Uterus (tissue), 4 donors: ENCODE data around the gene FERMT3. TPM values are rescaled to one million over a fixed set of nuclear protein-coding genes. Genes with fewer than 3 reads are reported as not detected.
A peak's percentile ranks its signal among the peaks of the same experiment; 100 is the strongest.

ENCODE experiments used
- DNase-seq, 2 donors: peaks; one replicate each; pipeline ENCODE4 v3.0.0-alpha.2; 2019 to 2020
- H3K27ac ChIP-seq, 2 donors: fragments of 200-600 bp; sonication (generic); 1 replicate in 1 of 2; 2 replicates in 1 of 2; pipeline ENCODE4 v1.5.1; 2016 to 2018
- H3K27me3 ChIP-seq, 2 donors: fragments of 200-600 bp; sonication (generic); one replicate each; pipeline ENCODE4 v1.5.1; 2018 to 2019; ENCODE audit warnings: control low read depth in 1 of 2
- H3K36me3 ChIP-seq, 2 donors: fragments of 200-600 bp; sonication (generic); one replicate each; pipeline ENCODE4 v1.5.1; 2019; ENCODE audit warnings: control low read depth in 1 of 2
- H3K4me1 ChIP-seq, 2 donors: fragments of 200-600 bp; sonication (generic); one replicate each; pipeline ENCODE4 v1.5.1; 2018 to 2019; ENCODE audit warnings: control low read depth in 1 of 2
- H3K4me3 ChIP-seq, 2 donors: fragments of 200-600 bp; sonication (generic); 1 replicate in 1 of 2; 2 replicates in 1 of 2; pipeline ENCODE4 v1.5.1; 2018 to 2019; ENCODE audit warnings: mild to moderate bottlenecking in 1 of 2
- H3K9me3 ChIP-seq, 2 donors: fragments of 200-600 bp; sonication (generic); one replicate each; pipeline ENCODE4 v1.5.1; 2019; ENCODE audit warnings: control low read depth in 1 of 2
- CTCF ChIP-seq, 4 experiments: fragments of 200-600 bp in 2 of 4; fragments of 450-650 bp in 2 of 4; sonication (generic) in 2 of 4; IDR thresholded peaks; one replicate each; pipeline ENCODE4 v1.5.1; 2016 to 2019; ENCODE audit warnings: antibody characterized with exemption in 4 of 4, mild to moderate bottlenecking in 2 of 4, moderate library complexity in 1 of 4
- POLR2A ChIP-seq, 2 donors: fragments of 450-650 bp; IDR thresholded peaks; one replicate each; pipeline ENCODE4 v1.6.1; 2016; ENCODE audit warnings: antibody characterized with exemption in 2 of 2, mild to moderate bottlenecking in 1 of 2, moderate library complexity in 1 of 2
- intact Hi-C: fragments of 100-400 bp; cut with DNase I; formaldehyde crosslinking; loops from one replicate; pipeline ENCODE4 v1.15.1; 2023; ENCODE audit warnings: low total_unique reads
- total RNA-seq, 4 donors: library from RNA; depleted of rRNA in 3 of 4; stranded (reverse); fragments of >200 nt in 3 of 4; gene quantifications; one replicate each; pipeline versions ENCODE4 v1.1.0 to v1.2.4, GENCODE V29; 2014 to 2023
- donor health status: DM: yes; HTN: yes; CAD: no.

FERMT3 gene
- total RNA-seq, 4 donors from 2014 or later, result 3.1 to 50.3 (median 9.3) TPM

- intact Hi-C loops, result no loop called here
- H3K27ac ChIP-seq, result no peak overlapping the region
- DNase-seq, result no peak
- TF ChIP-seq POLR2A (IDR thresholded peaks at IDR 0.05) (no peak), CTCF (IDR thresholded peaks at IDR 0.05) (no peak)
- H3K4me1 ChIP-seq, result no peaks in the 10 kb centered on the region
- H3K4me3 ChIP-seq, result no peak overlapping the region
- no peaks in the 10 kb centered on the region for H3K27me3 ChIP-seq
- no peaks in the 10 kb centered on the region for H3K9me3 ChIP-seq
- no peaks in the 10 kb centered on the region for H3K36me3 ChIP-seq
Observed at GRCh38 chr11:64173616-64174355, 32.7 kb upstream of the FERMT3 start.

- no peak for DNase-seq
- Histone ChIP-seq H3K9me3 (no peaks in the 10 kb centered on the region), H3K27me3 (no peaks in the 10 kb centered on the region), H3K36me3 (no peaks in the 10 kb centered on the region), H3K4me3 (no peak overlapping the region), H3K27ac (no peak overlapping the region), H3K4me1 (peaks cover 0 to 4% of the 10 kb centered on the region in 2 donors)
- intact Hi-C loops, result no loop called here
- TF ChIP-seq POLR2A (IDR thresholded peaks at IDR 0.05) (no peak), CTCF (IDR thresholded peaks at IDR 0.05) (no peak)
Observed at GRCh38 chr11:64176751-64177150, 29.8 kb upstream of the FERMT3 start.

DNA sequence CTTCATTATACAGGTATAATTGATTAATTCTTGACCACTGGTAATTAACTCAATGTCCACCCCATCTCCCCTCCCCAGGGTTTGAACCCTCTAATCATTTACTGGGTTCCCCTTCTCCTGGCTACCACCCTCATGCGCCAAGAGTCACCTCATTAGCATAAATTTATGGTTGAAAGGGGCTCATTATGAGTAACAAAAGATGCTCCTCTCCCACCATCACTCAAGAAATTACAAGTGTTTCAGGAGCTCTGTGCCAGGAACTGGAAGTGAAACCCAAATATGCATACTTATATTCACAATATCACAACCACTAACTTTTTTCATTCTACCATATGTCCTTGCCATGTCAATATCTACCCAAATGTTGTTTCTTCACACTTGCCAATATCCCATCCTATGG lies 28.3 kb upstream of the FERMT3 start:
- TF ChIP-seq CTCF (IDR thresholded peaks at IDR 0.05) (no peak), POLR2A (IDR thresholded peaks at IDR 0.05) (no peak)
- Histone ChIP-seq H3K27ac (no peak overlapping the region), H3K36me3 (no peaks in the 10 kb centered on the region), H3K4me3 (no peak overlapping the region), H3K9me3 (no peaks in the 10 kb centered on the region), H3K4me1 (peaks cover 0 to 4% of the 10 kb centered on the region in 2 donors), H3K27me3 (no peaks in the 10 kb centered on the region)
- intact Hi-C loops, result no loop called here
- no peak for DNase-seq

DNA sequence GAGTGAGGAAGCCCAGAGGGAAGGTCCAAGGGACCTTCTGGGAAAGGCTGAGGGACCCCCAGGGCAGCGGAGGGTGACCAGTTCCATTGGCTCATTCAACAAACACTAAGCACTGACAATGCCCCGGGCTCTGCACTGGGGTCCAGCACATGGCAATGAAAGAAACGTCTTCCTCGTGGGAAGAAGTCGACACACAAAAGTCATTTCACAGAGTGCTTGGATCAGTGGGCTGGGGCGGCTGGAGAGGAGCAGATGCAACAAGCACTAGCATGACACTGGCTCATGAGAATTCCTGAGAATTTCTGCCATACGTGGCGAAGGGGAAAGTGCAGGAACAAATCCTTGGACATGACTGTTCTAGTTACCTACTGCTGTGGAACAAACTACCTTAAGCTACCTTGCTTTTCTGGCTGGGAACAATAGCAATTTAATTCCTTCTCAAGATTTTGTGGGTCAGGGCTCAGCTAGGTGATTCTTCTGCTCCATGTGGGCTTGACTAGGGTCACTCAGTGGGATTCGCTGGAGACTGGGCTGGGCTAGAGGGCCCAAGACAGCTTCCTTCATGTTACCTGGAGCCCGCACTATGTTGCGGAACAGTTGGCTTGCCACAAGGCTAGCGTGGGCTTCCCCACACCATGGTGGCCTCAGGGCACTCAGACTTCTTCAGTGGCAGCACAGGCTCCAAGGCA lies 27.4 kb upstream of the FERMT3 start:
- TF ChIP-seq POLR2A (IDR thresholded peaks at IDR 0.05) (no peak), CTCF (IDR thresholded peaks at IDR 0.05) (no peak)
- Histone ChIP-seq H3K4me3 (no peak overlapping the region), H3K9me3 (no peaks in the 10 kb centered on the region), H3K4me1 (peaks cover 0 to 7% of the 10 kb centered on the region in 2 donors), H3K27me3 (no peaks in the 10 kb centered on the region), H3K36me3 (no peaks in the 10 kb centered on the region), H3K27ac (no peak overlapping the region)
- intact Hi-C loops, result no loop called here
- no peak for DNase-seq

GRCh38 chr11:64180891-64181290 lies 25.6 kb upstream of the FERMT3 start:
- TF ChIP-seq POLR2A (IDR thresholded peaks at IDR 0.05) (no peak), CTCF (IDR thresholded peaks at IDR 0.05) (no peak)
- Histone ChIP-seq H3K4me3 (peak overlapping the region in 1 of 2 donors; percentile 9), H3K36me3 (no peaks in the 10 kb centered on the region), H3K4me1 (peaks cover 0 to 9% of the 10 kb centered on the region in 2 donors), H3K27ac (peak overlapping the region; percentile 79 to 90), H3K9me3 (no peaks in the 10 kb centered on the region), H3K27me3 (no peaks in the 10 kb centered on the region)
- intact Hi-C loops, result no loop called here
- DNase-seq, result no peak
